Subcutaneous abdominal adipose tissue (tissue), 5 donors: ENCODE data around the gene ANKS1A.

Experiments used
- H3K27ac ChIP-seq: one replicate; pipeline ENCODE4 v1.7.0; 2013; ENCODE audit warnings: low read depth, mild to moderate bottlenecking, inconsistent platforms, low read length, moderate library complexity
- H3K27me3 ChIP-seq, 5 donors: one replicate each; pipeline ENCODE4 v1.7.0; 2013; ENCODE audit warnings: low read length in 5 of 5, inconsistent platforms in 1 of 5; ENCODE audit not compliant: control insufficient read depth in 5 of 5, insufficient read depth in 4 of 5
- H3K36me3 ChIP-seq, 5 donors: one replicate each; pipeline ENCODE4 v1.7.0; 2013; ENCODE audit warnings: low read length in 5 of 5; ENCODE audit not compliant: control insufficient read depth in 5 of 5, insufficient read depth in 5 of 5
- H3K4me1 ChIP-seq, 5 donors: one replicate each; pipeline ENCODE4 v1.7.0; 2013; ENCODE audit warnings: low read length in 5 of 5, mild to moderate bottlenecking in 3 of 5, moderate library complexity in 1 of 5; ENCODE audit not compliant: control insufficient read depth in 5 of 5, insufficient read depth in 5 of 5
- H3K4me3 ChIP-seq, 5 donors: one replicate each; pipeline ENCODE4 v1.7.0; 2013; ENCODE audit warnings: low read length in 5 of 5, low read depth in 1 of 5
- H3K9ac ChIP-seq, 5 donors: one replicate each; pipeline ENCODE4 v1.7.0; 2013; ENCODE audit warnings: low read length in 5 of 5, mild to moderate bottlenecking in 4 of 5, moderate library complexity in 3 of 5
- H3K9me3 ChIP-seq, 5 donors: one replicate each; pipeline ENCODE4 v1.7.0; 2013; ENCODE audit warnings: low read length in 5 of 5; ENCODE audit not compliant: control insufficient read depth in 5 of 5
- donor health status: healthy.
- donor health status: healthy.
- donor health status: healthy.
- donor health status: healthy.
- donor health status: healthy.

The ANKS1A gene

DNA sequence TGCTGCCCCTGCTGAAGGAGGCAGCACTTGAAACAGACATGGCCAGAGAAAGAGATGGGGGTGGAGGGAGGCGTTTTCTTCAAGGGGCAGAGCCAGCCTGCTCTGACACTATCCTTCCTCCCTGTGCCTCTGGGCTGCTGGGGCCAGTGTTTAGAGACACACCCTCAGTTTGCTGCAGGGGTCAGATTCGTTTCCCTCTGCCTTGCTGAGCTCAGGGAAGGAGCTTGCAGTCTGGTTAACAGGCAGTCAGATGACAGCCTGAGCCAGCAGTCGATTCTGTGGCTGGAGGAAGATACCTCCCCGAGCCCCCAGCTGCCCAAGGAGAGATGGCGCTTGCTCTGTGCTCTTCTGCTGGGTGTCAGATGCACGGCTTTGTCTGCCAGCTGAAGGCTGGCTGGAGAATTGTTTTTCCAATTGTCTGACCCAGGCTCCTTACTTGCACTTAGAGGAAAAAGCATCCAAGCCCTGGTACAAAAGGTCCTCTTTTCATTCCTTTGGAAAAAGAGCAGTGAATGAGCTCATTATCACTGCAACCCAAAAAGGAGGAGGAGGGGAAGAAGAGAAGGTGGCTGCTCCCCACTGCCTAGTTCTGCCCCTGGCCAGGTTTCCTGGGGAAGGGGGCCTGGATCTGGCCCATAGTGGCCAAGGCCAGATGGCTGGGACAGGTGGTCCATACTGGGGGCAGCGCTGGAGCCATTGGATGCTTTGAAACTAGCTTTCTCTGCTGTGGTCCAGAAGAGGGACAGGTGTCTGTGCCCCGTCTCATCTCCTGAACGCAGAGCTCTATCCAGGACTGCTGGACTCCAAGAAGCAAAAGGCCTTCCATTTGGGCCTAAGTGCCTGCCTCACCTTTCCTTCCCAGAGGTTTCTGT lies 163.9 kb downstream of the ANKS1A start:
- no peaks in the 10 kb centered on the region for H3K9me3 ChIP-seq
- H3K36me3 ChIP-seq: peaks cover 0 to 39% (median 37%) of the 10 kb centered on the region in 5 donors
- peak overlapping the region in 1 of 5 donors; percentile 9 for H3K4me3 ChIP-seq
- no peak overlapping the region for H3K27ac ChIP-seq
- peak overlapping the region in 2 of 5 donors; percentile 17 to 24 for H3K9ac ChIP-seq
- peaks cover 8 to 60% (median 47%) of the 10 kb centered on the region in 5 donors for H3K4me1 ChIP-seq
- no peaks in the 10 kb centered on the region for H3K27me3 ChIP-seq

DNA sequence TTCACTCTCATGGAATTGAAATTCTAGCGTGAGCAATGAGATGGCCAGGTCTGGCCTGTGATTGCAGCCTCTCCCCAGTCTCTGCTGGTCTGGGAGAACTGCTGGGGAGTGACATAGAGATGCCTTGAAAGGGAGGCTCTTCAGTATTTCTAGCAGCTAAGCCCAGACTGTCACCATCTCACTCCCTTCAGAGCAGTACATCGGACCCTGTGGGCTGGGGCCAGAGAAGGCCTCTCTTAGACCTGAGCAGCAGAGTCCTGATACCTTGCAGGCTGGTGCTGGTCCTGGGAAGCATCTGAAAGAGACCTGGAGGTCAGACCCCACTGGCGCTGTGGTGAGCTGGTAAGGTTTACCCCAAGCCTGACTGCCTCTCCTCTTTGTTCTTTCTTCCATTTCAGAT lies 164.6 kb downstream of the ANKS1A start:
- H3K4me3 ChIP-seq: no peak overlapping the region
- no peaks in the 10 kb centered on the region for H3K9me3 ChIP-seq
- no peak overlapping the region for H3K27ac ChIP-seq
- peaks cover 0 to 45% (median 45%) of the 10 kb centered on the region in 5 donors for H3K36me3 ChIP-seq
- peaks cover 8 to 60% (median 46%) of the 10 kb centered on the region in 5 donors for H3K4me1 ChIP-seq
- no peaks in the 10 kb centered on the region for H3K27me3 ChIP-seq
- H3K9ac ChIP-seq: no peak overlapping the region

DNA sequence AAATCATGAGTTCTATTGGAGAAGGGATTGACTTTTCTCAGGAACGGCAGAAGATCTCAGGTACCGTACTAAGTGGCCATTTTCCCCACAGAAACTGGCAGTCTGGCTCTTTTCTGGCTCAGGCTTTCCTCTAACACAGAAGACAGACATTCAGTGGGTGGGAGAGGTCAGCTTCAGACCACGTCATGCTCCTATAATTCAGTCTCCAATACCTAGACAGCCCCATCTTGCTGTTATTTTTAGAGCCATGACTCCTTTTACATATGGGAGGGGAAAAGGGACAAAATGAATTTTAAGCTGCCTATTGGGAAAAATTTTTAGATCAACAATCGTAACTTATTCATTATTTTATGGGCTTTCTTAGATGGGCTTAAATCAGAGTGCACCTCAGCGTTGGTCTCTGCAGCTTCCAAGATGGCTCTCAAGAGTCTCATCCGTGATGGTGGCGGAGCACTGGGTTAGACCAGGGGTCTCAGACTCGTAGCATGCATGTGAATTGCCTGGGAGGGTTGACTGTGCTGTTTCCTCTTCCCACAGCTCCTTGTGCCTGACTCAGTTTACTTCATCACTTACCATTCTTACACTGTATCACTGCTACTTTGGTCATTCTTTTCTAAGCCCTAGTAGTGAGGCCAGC lies 165.2 kb downstream of the ANKS1A start:
- no peak overlapping the region for H3K4me3 ChIP-seq
- peaks cover 8 to 60% (median 42%) of the 10 kb centered on the region in 5 donors for H3K4me1 ChIP-seq
- H3K27me3 ChIP-seq: no peaks in the 10 kb centered on the region
- no peaks in the 10 kb centered on the region for H3K9me3 ChIP-seq
- peaks cover 0 to 50% (median 50%) of the 10 kb centered on the region in 5 donors for H3K36me3 ChIP-seq
- no peak overlapping the region for H3K27ac ChIP-seq
- H3K9ac ChIP-seq: no peak overlapping the region

DNA sequence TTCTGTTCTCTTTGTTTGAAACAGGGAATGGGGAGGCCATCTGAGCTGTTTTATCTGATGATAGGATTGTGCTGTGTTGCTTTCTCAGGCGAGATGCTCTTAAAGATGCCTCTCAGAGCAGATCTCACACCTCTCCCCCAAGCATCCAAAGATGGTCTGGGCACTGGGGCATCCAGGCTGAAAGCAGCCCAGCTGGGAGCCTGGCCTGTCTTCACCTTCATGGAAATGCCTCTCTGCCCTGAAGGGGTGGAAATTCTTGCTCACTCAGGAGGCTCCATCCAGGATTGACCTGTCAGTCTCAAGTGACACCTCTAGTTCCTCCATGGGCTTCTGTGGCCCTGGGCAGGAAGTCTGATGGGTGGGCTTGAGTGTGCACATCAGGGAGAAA lies 165.7 kb downstream of the ANKS1A start:
- Histone ChIP-seq H3K27me3 (no peaks in the 10 kb centered on the region), H3K4me1 (peaks cover 5 to 60% (median 37%) of the 10 kb centered on the region in 5 donors), H3K4me3 (no peak overlapping the region), H3K9me3 (no peaks in the 10 kb centered on the region), H3K36me3 (peaks cover 0 to 55% (median 55%) of the 10 kb centered on the region in 5 donors), H3K27ac (no peak overlapping the region), H3K9ac (no peak overlapping the region)

DNA sequence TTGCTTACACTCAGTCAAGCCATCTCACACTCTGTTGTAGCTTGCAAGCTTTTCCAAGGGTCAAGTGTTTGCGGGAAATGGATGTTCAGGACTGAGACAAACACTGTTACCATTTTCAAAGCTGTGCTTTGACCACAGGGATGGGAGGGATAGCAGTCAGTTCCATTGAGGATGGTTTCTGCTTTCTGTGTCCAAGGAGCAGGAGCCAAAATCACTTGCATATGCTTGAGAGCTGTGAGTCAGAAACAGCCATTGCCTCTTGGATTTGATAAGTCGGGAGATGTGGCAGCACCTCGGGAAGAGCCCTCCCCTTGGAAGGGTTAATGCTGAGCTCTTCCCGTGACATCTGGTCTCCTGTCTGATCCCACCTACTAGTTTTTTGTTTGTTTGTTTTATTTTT lies 166.8 kb downstream of the ANKS1A start:
- Histone ChIP-seq H3K4me1 (peaks cover 3 to 60% (median 35%) of the 10 kb centered on the region in 5 donors), H3K9me3 (no peaks in the 10 kb centered on the region), H3K9ac (no peak overlapping the region), H3K27ac (no peak overlapping the region), H3K36me3 (peaks cover 0 to 67% (median 66%) of the 10 kb centered on the region in 5 donors), H3K27me3 (no peaks in the 10 kb centered on the region), H3K4me3 (no peak overlapping the region)

DNA sequence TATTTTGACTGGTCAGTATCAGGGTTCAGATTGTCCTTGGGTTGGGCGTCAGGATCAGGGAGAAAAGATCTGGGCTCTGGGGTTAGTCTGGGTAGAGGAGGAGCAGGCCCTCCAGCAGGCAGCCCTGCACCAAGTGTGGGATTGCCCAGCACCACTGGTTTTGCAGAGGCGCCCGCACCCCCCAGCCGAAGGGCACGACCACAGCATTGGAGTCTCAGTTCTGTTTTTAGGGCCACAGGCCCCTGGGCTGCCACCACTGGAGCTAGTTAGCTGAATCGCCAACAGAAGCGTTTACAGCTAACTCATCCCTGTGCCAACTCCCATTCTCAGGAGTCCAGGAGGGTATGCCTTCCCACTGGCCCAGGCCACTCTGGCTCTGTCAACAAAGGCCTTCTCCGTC lies 167.9 kb downstream of the ANKS1A start:
- no peaks in the 10 kb centered on the region for H3K27me3 ChIP-seq
- no peak overlapping the region for H3K9ac ChIP-seq
- H3K9me3 ChIP-seq: no peaks in the 10 kb centered on the region
- H3K36me3 ChIP-seq: peaks cover 0 to 75% (median 68%) of the 10 kb centered on the region in 5 donors
- peaks cover 5 to 68% (median 36%) of the 10 kb centered on the region in 5 donors for H3K4me1 ChIP-seq
- H3K4me3 ChIP-seq: no peak overlapping the region
- H3K27ac ChIP-seq: no peak overlapping the region

DNA sequence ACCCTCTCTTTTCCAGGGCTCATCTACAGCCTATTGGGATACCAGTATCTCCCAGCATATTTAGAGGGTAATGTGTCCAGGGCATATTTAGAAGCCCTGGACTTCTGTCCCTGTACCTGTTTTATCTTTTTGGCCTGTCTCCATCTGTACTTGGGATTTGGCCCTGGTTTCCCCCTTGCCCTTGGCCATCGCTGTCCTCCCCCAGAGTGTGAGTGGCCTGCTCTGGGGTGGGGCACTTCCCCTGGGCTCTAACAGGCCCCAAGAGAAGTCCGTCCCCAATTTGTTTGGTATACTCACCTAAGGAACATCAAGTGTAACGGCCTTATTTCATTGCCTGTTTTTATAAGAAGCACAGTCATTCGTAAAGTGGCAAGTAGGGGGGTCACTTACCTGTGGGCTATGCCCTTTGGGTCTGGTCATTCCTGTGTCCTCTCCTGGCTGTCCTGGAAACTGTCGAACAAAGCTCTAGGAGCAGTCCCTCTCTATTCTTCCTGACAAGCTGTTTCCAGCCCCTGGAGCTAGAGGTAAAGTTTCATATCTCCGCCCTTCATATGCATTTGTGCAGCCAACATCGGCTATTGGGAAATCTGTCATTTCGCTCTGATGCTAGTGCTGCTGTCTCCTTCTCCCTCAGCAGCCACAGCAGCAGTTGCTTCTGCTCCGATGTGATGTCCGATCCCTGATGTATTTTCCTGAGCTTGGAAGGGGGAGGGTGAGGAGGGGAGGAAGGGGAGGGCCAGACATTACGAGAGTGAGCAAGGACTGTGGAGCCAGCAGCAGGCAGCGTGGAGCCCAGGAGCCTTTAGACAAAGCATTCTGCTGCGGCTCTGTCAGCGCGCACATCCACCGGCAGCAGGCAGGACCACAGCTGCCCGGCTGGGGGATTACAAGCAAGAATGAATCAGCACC lies 168.6 kb downstream of the ANKS1A start:
- no peak overlapping the region for H3K4me3 ChIP-seq
- H3K9me3 ChIP-seq: no peaks in the 10 kb centered on the region
- peaks cover 5 to 72% (median 34%) of the 10 kb centered on the region in 5 donors for H3K4me1 ChIP-seq
- peaks cover 0 to 82% (median 74%) of the 10 kb centered on the region in 5 donors for H3K36me3 ChIP-seq
- no peak overlapping the region for H3K27ac ChIP-seq
- H3K27me3 ChIP-seq: no peaks in the 10 kb centered on the region
- H3K9ac ChIP-seq: peak overlapping the region in 1 of 5 donors; percentile 46

DNA sequence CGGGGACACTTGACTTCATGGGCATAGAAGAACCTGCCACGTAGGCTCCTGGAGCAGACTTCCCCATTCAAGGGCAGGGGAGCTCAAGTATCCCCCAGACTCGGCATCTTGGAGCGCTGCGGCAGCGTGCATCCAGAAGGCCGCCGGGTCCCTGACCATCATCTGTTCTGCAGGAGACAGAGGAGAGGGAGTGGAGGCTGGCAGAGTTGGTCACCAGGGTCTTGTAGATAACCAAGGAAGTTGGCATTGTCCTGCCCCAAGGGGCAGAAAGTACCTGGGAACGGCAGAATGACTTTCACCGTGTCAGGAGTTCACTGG lies 169.3 kb downstream of the ANKS1A start:
- Histone ChIP-seq H3K36me3 (peaks cover 0 to 88% (median 79%) of the 10 kb centered on the region in 5 donors), H3K27me3 (no peaks in the 10 kb centered on the region), H3K9me3 (no peaks in the 10 kb centered on the region), H3K9ac (no peak overlapping the region), H3K27ac (no peak overlapping the region), H3K4me1 (peaks cover 3 to 72% (median 28%) of the 10 kb centered on the region in 5 donors), H3K4me3 (no peak overlapping the region)

DNA sequence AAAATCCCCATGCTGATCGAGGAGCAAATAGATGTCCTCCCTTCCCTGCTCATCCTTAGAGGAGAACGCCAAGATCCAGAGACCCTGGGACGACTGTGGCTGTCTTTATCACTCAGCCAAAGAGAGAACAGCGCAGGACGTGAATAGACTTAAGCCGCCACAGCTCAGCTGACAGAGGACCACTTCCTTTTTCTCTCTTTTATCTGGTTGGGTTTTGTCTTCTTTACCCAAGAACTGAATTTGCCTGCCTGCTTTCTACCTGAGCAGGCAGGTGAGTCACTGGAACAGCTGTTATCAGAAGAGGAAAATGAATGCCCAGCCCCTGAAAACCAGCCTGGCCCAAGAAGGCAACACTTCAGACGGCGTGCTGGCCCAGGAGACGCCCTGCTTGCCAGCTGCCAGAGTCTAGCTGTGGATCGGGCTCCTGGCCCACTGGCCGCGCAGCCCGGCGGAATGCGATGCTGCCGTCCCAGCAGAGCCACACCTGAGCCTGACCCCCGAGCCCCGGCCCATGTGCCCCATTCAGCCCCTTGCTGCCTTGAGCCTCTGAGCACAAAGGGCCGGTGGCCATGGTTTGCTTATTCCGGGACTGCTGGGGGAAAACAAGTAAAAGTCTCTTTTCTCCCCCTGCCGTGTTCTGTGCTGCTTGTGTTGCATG lies 169.9 kb downstream of the ANKS1A start:
- Histone ChIP-seq H3K4me1 (peaks cover 2 to 77% (median 29%) of the 10 kb centered on the region in 5 donors), H3K27ac (no peak overlapping the region), H3K9ac (no peak overlapping the region), H3K36me3 (peaks cover 0 to 89% (median 73%) of the 10 kb centered on the region in 5 donors), H3K27me3 (no peaks in the 10 kb centered on the region), H3K4me3 (no peak overlapping the region), H3K9me3 (no peaks in the 10 kb centered on the region)
